Hepatocyte (in vitro differentiated cells): Measurements from ENCODE around the gene KNTC1. TPM values are rescaled to one million over a fixed set of nuclear protein-coding genes. Genes with fewer than 3 reads are reported as not detected.
"Not testable (repeated sequence)": the region's sequence is repeated elsewhere in the genome, so short reads cannot be mapped to it uniquely, and the experiment has no call there.

Source experiments
- DNase-seq: peaks from one replicate; pipeline ENCODE4 v3.0.0-alpha.2; 2016; ENCODE audit warnings: low spot score
- H2AFZ ChIP-seq: fragments of 200-600 bp; sonication (generic); 2 replicates; pipeline ENCODE4 v1.6.0; 2016; ENCODE audit warnings: antibody characterized with exemption, mild to moderate bottlenecking
- H3K27ac ChIP-seq: fragments of 200-600 bp; sonication (generic); 2 replicates; pipeline ENCODE4 v1.5.1; 2016; ENCODE audit warnings: mild to moderate bottlenecking
- H3K27me3 ChIP-seq: fragments of 200-600 bp; sonication (generic); 2 replicates; pipeline ENCODE4 v1.6.1; 2016
- H3K36me3 ChIP-seq: fragments of 200-600 bp; sonication (generic); replicated peaks from 2 replicates; pipeline ENCODE4 v1.5.1; 2016; ENCODE audit warnings: low read depth; ENCODE audit not compliant: insufficient read depth
- H3K4me1 ChIP-seq: fragments of 200-600 bp; sonication (generic); 2 replicates; pipeline ENCODE4 v1.5.1; 2016; ENCODE audit warnings: mild to moderate bottlenecking, moderate library complexity; ENCODE audit not compliant: insufficient read depth
- H3K4me2 ChIP-seq: fragments of 200-600 bp; sonication (generic); 2 replicates; pipeline ENCODE4 v1.6.0; 2016
- H3K4me3 ChIP-seq: fragments of 200-600 bp; sonication (generic); 2 replicates; pipeline ENCODE4 v1.5.1; 2016; ENCODE audit warnings: mild to moderate bottlenecking
- H3K79me2 ChIP-seq: fragments of 200-600 bp; sonication (generic); 2 replicates; pipeline ENCODE4 v1.6.0; 2017; ENCODE audit warnings: mild to moderate bottlenecking
- H3K9me2 ChIP-seq: fragments of 200-600 bp; sonication (generic); replicated peaks from 2 replicates; pipeline ENCODE4 v1.6.0; 2017; ENCODE audit warnings: mild to moderate bottlenecking; ENCODE audit not compliant: insufficient read depth
- H3K9me3 ChIP-seq: fragments of 200-600 bp; sonication (generic); 2 replicates; pipeline ENCODE4 v1.5.1; 2016; ENCODE audit warnings: low read depth, mild to moderate bottlenecking
- H4K20me1 ChIP-seq: fragments of 200-600 bp; sonication (generic); 2 replicates; pipeline ENCODE4 v1.6.0; 2016; ENCODE audit warnings: mild to moderate bottlenecking; ENCODE audit not compliant: insufficient read depth, poor library complexity, severe bottlenecking
- EZH2 ChIP-seq: fragments of 200-600 bp; sonication (generic); IDR thresholded peaks from 2 replicates; pipeline ENCODE4 v1.6.1; 2016; ENCODE audit warnings: antibody characterized with exemption, mild to moderate bottlenecking, borderline replicate concordance
- EZH2phosphoT487 ChIP-seq: fragments of 200-600 bp; sonication (generic); IDR thresholded peaks from one replicate; pipeline ENCODE4 v1.6.1; 2018; ENCODE audit warnings: antibody characterized with exemption, mild to moderate bottlenecking, low read depth, moderate library complexity; ENCODE audit not compliant: unreplicated experiment, severe bottlenecking
- WGBS: methylation state at CpG from one replicate; pipeline ENCODE4 v1.1.6; 2016; ENCODE audit warnings: low lambda C conversion rate; ENCODE audit errors: missing lambda C conversion rate; 5-methylcytosine and 5-hydroxymethylcytosine counted together
- polyA plus RNA-seq: library from polyadenylated mRNA; unstranded; fragments of >200 nt; fragmentation: Nextera tagmentation; extraction: Ambion mirVana; gene quantifications from 2 replicates; pipeline ENCODE4 v1.2.1, GENCODE V29; 2016
- total RNA-seq: library from RNA; depleted of rRNA; stranded (reverse); fragments of >200 nt; gene quantifications from 2 replicates; pipeline ENCODE4 v1.2.3, GENCODE V29; 2014
- TF ChIP-seq, protein P1 (sequence below): fragments of 200-600 bp; sonication (generic); IDR thresholded peaks from 2 replicates; pipeline ENCODE4 v1.5.1; 2016; ENCODE audit warnings: antibody characterized with exemption, mild to moderate bottlenecking; ENCODE audit not compliant: poor library complexity

The KNTC1 gene
- total and polyA plus RNA-seq, 2 experiments from 2014 or later, result 5.8 to 18.1 TPM

DNA sequence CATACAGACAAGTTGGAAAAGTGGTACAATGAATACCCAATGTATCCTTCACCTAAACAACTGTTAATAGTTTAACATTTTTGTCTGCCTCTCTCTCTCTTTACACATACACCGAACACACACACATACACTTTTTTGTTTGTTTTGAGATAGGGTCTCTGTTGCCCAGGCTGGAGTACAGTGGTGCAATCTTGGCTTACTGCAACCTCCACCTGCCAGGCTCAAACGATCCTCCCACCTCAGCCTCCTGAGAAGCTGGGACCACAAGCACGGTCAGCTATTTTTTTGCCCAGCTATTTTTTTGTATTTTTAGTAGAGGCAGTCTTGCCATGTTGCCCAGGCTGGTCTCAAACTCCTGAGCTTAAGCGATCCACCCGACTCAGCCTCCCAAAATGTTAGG lies 43.1 kb upstream of the KNTC1 start:
- no peaks in the 10 kb centered on the region for H3K9me3 ChIP-seq
- TF ChIP-seq EZH2phosphoT487, result no peak
- TF ChIP-seq, protein P1, sequence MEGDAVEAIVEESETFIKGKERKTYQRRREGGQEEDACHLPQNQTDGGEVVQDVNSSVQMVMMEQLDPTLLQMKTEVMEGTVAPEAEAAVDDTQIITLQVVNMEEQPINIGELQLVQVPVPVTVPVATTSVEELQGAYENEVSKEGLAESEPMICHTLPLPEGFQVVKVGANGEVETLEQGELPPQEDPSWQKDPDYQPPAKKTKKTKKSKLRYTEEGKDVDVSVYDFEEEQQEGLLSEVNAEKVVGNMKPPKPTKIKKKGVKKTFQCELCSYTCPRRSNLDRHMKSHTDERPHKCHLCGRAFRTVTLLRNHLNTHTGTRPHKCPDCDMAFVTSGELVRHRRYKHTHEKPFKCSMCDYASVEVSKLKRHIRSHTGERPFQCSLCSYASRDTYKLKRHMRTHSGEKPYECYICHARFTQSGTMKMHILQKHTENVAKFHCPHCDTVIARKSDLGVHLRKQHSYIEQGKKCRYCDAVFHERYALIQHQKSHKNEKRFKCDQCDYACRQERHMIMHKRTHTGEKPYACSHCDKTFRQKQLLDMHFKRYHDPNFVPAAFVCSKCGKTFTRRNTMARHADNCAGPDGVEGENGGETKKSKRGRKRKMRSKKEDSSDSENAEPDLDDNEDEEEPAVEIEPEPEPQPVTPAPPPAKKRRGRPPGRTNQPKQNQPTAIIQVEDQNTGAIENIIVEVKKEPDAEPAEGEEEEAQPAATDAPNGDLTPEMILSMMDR, result no peak
- no peak for TF ChIP-seq EZH2
- H3K27ac ChIP-seq, result no peak overlapping the region
- no peak for DNase-seq
- no peaks in the 10 kb centered on the region for H4K20me1 ChIP-seq
- 88% methylated on average over 5 of the region's 5 CpGs for whole genome bisulfite sequencing
- H2AFZ ChIP-seq, result no peak overlapping the region
- H3K9me2 ChIP-seq, result no peaks in the 10 kb centered on the region
- H3K4me3 ChIP-seq, result no peak overlapping the region
- H3K27me3 ChIP-seq, result no peaks in the 10 kb centered on the region
- no peaks in the 10 kb centered on the region for H3K36me3 ChIP-seq
- H3K4me1 ChIP-seq, result no peaks in the 10 kb centered on the region
- H3K79me2 ChIP-seq, result peaks cover 2% of the 10 kb centered on the region
- H3K4me2 ChIP-seq, result no peak overlapping the region

DNA sequence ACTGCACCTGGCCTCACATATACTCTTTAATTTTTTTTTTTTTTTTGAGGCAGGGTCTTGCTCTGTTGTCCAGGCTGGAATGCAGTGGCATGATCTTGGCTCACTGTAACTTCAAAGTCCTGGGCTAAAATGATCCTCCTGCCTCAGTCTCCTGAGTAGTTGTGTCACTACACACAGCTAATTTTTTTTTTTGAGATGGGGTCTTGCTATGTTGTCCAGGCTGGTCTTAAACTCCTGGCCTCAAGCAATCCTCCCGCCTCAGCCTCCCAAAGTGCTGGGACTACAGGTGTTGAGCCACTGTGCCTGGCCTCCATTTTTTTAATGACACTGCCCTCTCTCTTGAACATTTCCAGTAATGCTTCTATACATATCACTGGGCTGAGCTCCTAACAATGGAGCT lies 42.7 kb upstream of the KNTC1 start:
- H3K36me3 ChIP-seq, H3K9me3 ChIP-seq, DNase-seq, H4K20me1 ChIP-seq, H3K27me3 ChIP-seq, H3K4me1 ChIP-seq, H3K9me2 ChIP-seq, H3K4me3 ChIP-seq, H3K4me2 ChIP-seq, H3K27ac ChIP-seq, H3K79me2 ChIP-seq, H2AFZ ChIP-seq: not testable (repeated sequence)
- 100% methylated on average over 1 of the region's 1 CpG for WGBS

DNA sequence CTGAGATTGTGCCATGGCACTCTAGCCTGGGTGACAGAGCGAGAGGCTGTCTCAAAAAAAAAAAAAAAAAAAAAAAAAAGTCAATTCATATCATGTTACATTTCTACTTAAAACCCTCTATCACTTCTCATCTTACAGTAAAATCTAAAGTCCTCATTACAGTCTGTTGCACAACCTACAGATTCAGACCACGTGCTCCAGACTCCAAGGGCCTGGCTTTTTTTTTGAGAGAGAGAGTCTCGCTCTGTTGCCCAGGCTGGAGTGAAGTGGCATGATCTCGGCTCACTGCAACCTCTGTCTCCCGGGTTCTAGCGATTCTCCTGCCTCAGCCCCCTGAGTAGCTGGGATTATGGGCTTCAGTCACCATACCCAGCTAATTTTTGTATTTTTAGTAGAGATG lies 40.7 kb upstream of the KNTC1 start:
- H2AFZ ChIP-seq, H3K4me3 ChIP-seq, H3K27ac ChIP-seq, H3K79me2 ChIP-seq, H3K9me3 ChIP-seq, H3K4me1 ChIP-seq, H3K4me2 ChIP-seq, H4K20me1 ChIP-seq, H3K9me2 ChIP-seq, DNase-seq, H3K36me3 ChIP-seq, H3K27me3 ChIP-seq: not testable (repeated sequence)
- WGBS, result 97% methylated on average over 6 of the region's 6 CpGs

DNA sequence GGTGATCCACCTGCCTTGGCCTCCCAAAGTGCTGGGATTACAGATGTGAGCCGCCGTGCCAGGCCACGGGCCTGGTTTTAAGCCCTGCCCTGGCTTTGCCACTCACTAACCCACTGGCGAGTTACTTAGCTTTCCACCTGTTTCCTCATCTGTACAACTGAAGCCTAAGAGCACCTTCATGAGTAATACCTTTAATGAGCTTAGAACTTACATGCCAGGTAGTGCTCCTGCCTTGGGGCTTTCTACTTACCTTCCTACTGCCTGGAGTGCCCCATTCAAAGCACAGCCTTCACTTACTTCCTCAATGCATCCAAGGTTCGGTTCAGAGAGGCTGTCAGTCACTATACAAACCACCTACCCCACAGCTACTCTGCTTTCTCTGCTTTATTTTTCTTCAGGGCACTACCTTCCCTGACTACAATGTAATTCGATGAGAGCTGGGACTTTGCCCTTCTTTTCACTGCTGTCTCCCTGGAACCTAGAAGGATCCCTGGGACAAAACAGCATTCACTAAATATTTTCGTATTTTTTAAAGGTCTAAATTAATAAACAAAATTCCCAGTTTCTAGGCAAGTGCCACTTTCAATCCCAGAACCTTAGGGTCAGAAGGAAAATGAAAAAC lies 40.1 kb upstream of the KNTC1 start:
- no peak for DNase-seq
- no peaks in the 10 kb centered on the region for H3K27me3 ChIP-seq
- peaks cover 10% of the 10 kb centered on the region for H3K79me2 ChIP-seq
- 87% methylated on average over 7 of the region's 7 CpGs for WGBS
- no peak overlapping the region for H2AFZ ChIP-seq
- no peak overlapping the region for H3K4me3 ChIP-seq
- H4K20me1 ChIP-seq, result no peaks in the 10 kb centered on the region
- H3K4me2 ChIP-seq, result no peak overlapping the region
- H3K27ac ChIP-seq, result no peak overlapping the region
- TF ChIP-seq EZH2phosphoT487, result no peak
- TF ChIP-seq, protein P1, result no peak
- no peak for TF ChIP-seq EZH2
- no peaks in the 10 kb centered on the region for H3K9me3 ChIP-seq
- H3K36me3 ChIP-seq, result no peaks in the 10 kb centered on the region
- no peaks in the 10 kb centered on the region for H3K4me1 ChIP-seq
- no peaks in the 10 kb centered on the region for H3K9me2 ChIP-seq

DNA sequence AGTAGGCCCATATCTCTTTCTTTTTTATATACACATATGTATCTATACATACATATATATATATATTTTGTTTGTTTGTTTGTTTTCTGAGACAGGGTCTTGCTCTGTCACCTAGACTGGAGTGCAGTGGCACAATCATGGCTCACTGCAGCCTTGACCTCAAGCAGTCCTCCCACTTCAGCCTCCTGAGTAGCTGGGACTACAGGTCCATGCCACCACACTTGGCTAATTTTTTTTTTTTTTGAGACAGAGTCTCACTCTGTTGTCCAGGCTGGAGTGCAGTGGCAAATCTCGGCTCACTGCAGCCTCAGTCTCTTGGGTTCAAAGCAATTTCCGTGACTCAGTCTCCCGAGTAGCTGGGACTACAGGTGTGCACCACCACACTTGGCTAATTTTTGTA lies 39.2 kb upstream of the KNTC1 start:
- not testable (repeated sequence) for H3K4me1 ChIP-seq, H3K4me2 ChIP-seq, H3K9me2 ChIP-seq, H3K4me3 ChIP-seq, H3K27me3 ChIP-seq, H3K9me3 ChIP-seq, DNase-seq, H3K36me3 ChIP-seq, H2AFZ ChIP-seq, H3K27ac ChIP-seq, H4K20me1 ChIP-seq
- WGBS, result 93% methylated on average over 3 of the region's 3 CpGs
- H3K79me2 ChIP-seq, result peaks cover 16% of the 10 kb centered on the region
